Sigmoid colon (tissue), 7 donors: ENCODE results near the gene ZBED5. TPM values are rescaled to one million over a fixed set of nuclear protein-coding genes. Genes with fewer than 3 reads are reported as not detected.

ENCODE experiments used
- DNase-seq: peaks from one replicate; pipeline ENCODE4 v3.0.0-alpha.2; 2019
- H3K27ac ChIP-seq, 4 donors: fragments of 200-600 bp; sonication (generic); one replicate each; pipeline ENCODE4 v1.5.1; 2016 to 2019; ENCODE audit warnings: mild to moderate bottlenecking in 1 of 4
- H3K27me3 ChIP-seq, 3 donors: fragments of 200-600 bp; sonication (generic); one replicate each; pipeline ENCODE4 v1.5.1; 2019; ENCODE audit warnings: mild to moderate bottlenecking in 1 of 3
- H3K36me3 ChIP-seq, 4 donors: fragments of 200-600 bp; sonication (generic); one replicate each; pipeline ENCODE4 v1.5.1; 2016 to 2019
- H3K4me1 ChIP-seq, 4 donors: fragments of 200-600 bp; sonication (generic); one replicate each; pipeline ENCODE4 v1.5.1; 2017 to 2019
- H3K4me3 ChIP-seq, 4 donors: fragments of 200-600 bp; sonication (generic); one replicate each; pipeline ENCODE4 v1.5.1; 2017 to 2019; ENCODE audit warnings: mild to moderate bottlenecking in 2 of 4, moderate library complexity in 1 of 4
- H3K9me3 ChIP-seq, 4 donors: fragments of 200-600 bp in 3 of 4; sonication (generic) in 3 of 4; one replicate each; pipeline versions ENCODE4 v1.5.1 to v1.6.1; 2013 to 2019
- CTCF ChIP-seq, 4 experiments: fragments of 450-650 bp in 3 of 4; fragments of 200-600 bp in 1 of 4; IDR thresholded peaks; one replicate each; pipeline ENCODE4 v1.5.1; 2016 to 2019; ENCODE audit warnings: antibody characterized with exemption in 4 of 4, mild to moderate bottlenecking in 3 of 4, moderate library complexity in 2 of 4
- EP300 ChIP-seq, 4 donors: sonication (generic); formaldehyde crosslinking; IDR thresholded peaks; one replicate each; pipeline ENCODE4 v1.6.1; 2017; ENCODE audit warnings: antibody characterized with exemption in 4 of 4
- POLR2A ChIP-seq, 2 donors: fragments of 450-650 bp; IDR thresholded peaks; one replicate each; pipeline ENCODE4 v1.6.1; 2016; ENCODE audit warnings: antibody characterized with exemption in 2 of 2, mild to moderate bottlenecking in 2 of 2, moderate library complexity in 2 of 2
- POLR2AphosphoS5 ChIP-seq, 4 donors: sonication (generic); formaldehyde crosslinking; IDR thresholded peaks; one replicate each; pipeline ENCODE4 v1.6.1; 2017; ENCODE audit warnings: antibody characterized with exemption in 4 of 4
- WGBS, 2 donors: extraction: QIAGEN DNeasy Blood & Tissue Kit; methylation state at CpG; one replicate each; pipeline ENCODE4 v1.1.7; 2013; 5-methylcytosine and 5-hydroxymethylcytosine counted together
- intact Hi-C: fragments of 100-400 bp; cut with DNase I; formaldehyde crosslinking; loops from one replicate; pipeline ENCODE4 v1.15.1; 2023
- polyA plus RNA-seq, 3 donors: library from polyadenylated mRNA; stranded (reverse); fragments of 200-250 nt; gene quantifications; one replicate each; pipeline ENCODE4 v1.2.3, GENCODE V29; 2013
- total RNA-seq, 4 donors: library from RNA; depleted of rRNA; stranded (reverse); fragments of >200 nt; gene quantifications; one replicate each; pipeline ENCODE4 v1.1.0, GENCODE V29; 2016
- donor health status: healthy with polysubstance abuse.
- donor health status: Bipolar disorder and iron deficiency.
- donor health status: healthy.

Gene ZBED5
- total and polyA plus RNA-seq, 7 donors, result 9.0 to 51.7 (median 34.9) TPM

GRCh38 chr11:10899121-10899830 lies 41.4 kb upstream of the ZBED5 start:
- H3K4me3 ChIP-seq, result no peak overlapping the region
- TF ChIP-seq POLR2AphosphoS5 (IDR thresholded peaks at IDR 0.05), result no peak
- no peak for TF ChIP-seq EP300 (IDR thresholded peaks at IDR 0.05)
- no peak for TF ChIP-seq POLR2A (IDR thresholded peaks at IDR 0.05)
- no peak for TF ChIP-seq CTCF (IDR thresholded peaks at IDR 0.05)
- peak overlapping the region; percentile 84 to 94 (median 92) for H3K27ac ChIP-seq
- intact Hi-C loops, result loop anchor here (2.0 kb wide), 2 partner anchors 14 to 40 kb away; partner anchors contain the start of gene ZBED5
- no peaks in the 10 kb centered on the region for H3K27me3 ChIP-seq
- peaks cover 0 to 49% (median 38%) of the 10 kb centered on the region in 4 donors for H3K4me1 ChIP-seq
- peak; percentile 85 for DNase-seq
- H3K36me3 ChIP-seq, result no peaks in the 10 kb centered on the region
- no peaks in the 10 kb centered on the region for H3K9me3 ChIP-seq
- 34 to 60% methylated on average over 7 of the region's 7 CpGs for WGBS, 2 donors

- Histone ChIP-seq H3K4me3 (no peak overlapping the region), H3K4me1 (peaks cover 0 to 55% (median 41%) of the 10 kb centered on the region in 4 donors), H3K36me3 (no peaks in the 10 kb centered on the region), H3K27ac (peak overlapping the region; percentile 84 to 94 (median 92)), H3K27me3 (no peaks in the 10 kb centered on the region), H3K9me3 (no peaks in the 10 kb centered on the region)
- intact Hi-C loops, result loop anchor here (2.0 kb wide), 2 partner anchors 14 to 40 kb away; partner anchors contain the start of gene ZBED5
- WGBS, 2 donors, result 94 to 95% methylated on average over 4 of the region's 4 CpGs
- TF ChIP-seq POLR2AphosphoS5 (IDR thresholded peaks at IDR 0.05) (no peak), CTCF (IDR thresholded peaks at IDR 0.05) (no peak), POLR2A (IDR thresholded peaks at IDR 0.05) (no peak), EP300 (IDR thresholded peaks at IDR 0.05) (no peak)
- no peak for DNase-seq
Measured at GRCh38 chr11:10898763-10899025, 40.8 kb upstream of the ZBED5 start.

GRCh38 chr11:10898003-10898762 lies 40.3 kb upstream of the ZBED5 start:
- TF ChIP-seq POLR2AphosphoS5 (IDR thresholded peaks at IDR 0.05) (no peak), POLR2A (IDR thresholded peaks at IDR 0.05) (no peak), EP300 (IDR thresholded peaks at IDR 0.05) (no peak), CTCF (IDR thresholded peaks at IDR 0.05) (no peak)
- peaks cover 0 to 60% (median 41%) of the 10 kb centered on the region in 4 donors for H3K4me1 ChIP-seq
- 92 to 94% methylated on average over 5 of the region's 5 CpGs for WGBS, 2 donors

GRCh38 chr11:10897150-10897549 lies 39.3 kb upstream of the ZBED5 start:
- peaks cover 0 to 52% (median 41%) of the 10 kb centered on the region in 4 donors for H3K4me1 ChIP-seq
- intact Hi-C loops, result no loop called here
- no peaks in the 10 kb centered on the region for H3K27me3 ChIP-seq
- no peak for DNase-seq
- no peaks in the 10 kb centered on the region for H3K36me3 ChIP-seq
- H3K4me3 ChIP-seq, result no peak overlapping the region
- peak overlapping the region in 1 of 4 donors; percentile 94 for H3K27ac ChIP-seq
- no peaks in the 10 kb centered on the region for H3K9me3 ChIP-seq
- WGBS, 2 donors, result 97 to 99% methylated on average over 1 of the region's 1 CpG
- TF ChIP-seq EP300 (IDR thresholded peaks at IDR 0.05), result no peak
- TF ChIP-seq POLR2A (IDR thresholded peaks at IDR 0.05), result no peak
- TF ChIP-seq POLR2AphosphoS5 (IDR thresholded peaks at IDR 0.05), result no peak
- no peak for TF ChIP-seq CTCF (IDR thresholded peaks at IDR 0.05)

More at GRCh38 chr11:10898003-10898762, 40.3 kb upstream of the ZBED5 start:
- H3K27me3 ChIP-seq, result no peaks in the 10 kb centered on the region
- no peak for DNase-seq
- H3K9me3 ChIP-seq, result no peaks in the 10 kb centered on the region
- no peak overlapping the region for H3K4me3 ChIP-seq
- intact Hi-C loops, result loop anchor here (2.0 kb wide), 2 partner anchors 13 to 39 kb away; partner anchors contain the start of gene ZBED5
- peak overlapping the region in 3 of 4 donors; percentile 90 to 94 (median 94) for H3K27ac ChIP-seq
- H3K36me3 ChIP-seq, result no peaks in the 10 kb centered on the region
